Erythroblast (primary cell): ENCODE data around the gene ZNF628.
A peak's percentile ranks its signal among the peaks of the same experiment; 100 is the strongest.

Source experiments
- GATA1 ChIP-seq: IDR thresholded peaks from 2 replicates; pipeline ENCODE4 v1.6.1; 2011; ENCODE audit warnings: low read depth, mild to moderate bottlenecking, control low read depth, low read length, moderate library complexity
- POLR2A ChIP-seq: IDR thresholded peaks from 2 replicates; pipeline ENCODE4 v1.6.1; 2011; ENCODE audit warnings: mild to moderate bottlenecking, low read length

- TF ChIP-seq POLR2A (peak; percentile 83), GATA1 (no peak)
Measured at GRCh38 chr19:55461259-55461973, 15.0 kb upstream of the ZNF628 start, which contains the start of gene ISOC2.
